SHP77 treated with DMSO at 0.1 percent for 48 hours (cell line): Measurements from ENCODE around the gene MACIR.

Experiments
- DNase-seq: peaks from one replicate; lab custom pipeline; 2025; lab: John Stamatoyannopoulos, UW

MACIR gene

DNA sequence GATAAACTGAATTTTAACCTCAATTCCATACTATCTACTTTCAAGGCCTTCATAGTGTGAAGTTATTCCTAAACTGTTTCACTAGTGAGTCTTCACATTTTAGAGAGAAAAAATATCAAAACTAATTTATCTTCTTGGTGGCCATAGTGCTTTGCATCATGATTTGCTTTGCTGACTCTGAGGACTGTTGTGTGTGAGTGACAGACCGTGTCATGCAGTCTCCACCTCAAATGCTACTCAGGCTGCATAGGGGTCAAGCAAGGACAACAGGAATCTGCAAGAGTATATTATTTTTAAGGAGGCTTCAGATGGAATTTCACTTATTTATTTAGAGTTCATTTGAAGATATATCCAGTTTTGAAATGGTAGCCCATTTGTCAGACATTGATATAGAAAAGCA is 34.5 kb downstream of the MACIR start:
- no peak for DNase-seq

DNA sequence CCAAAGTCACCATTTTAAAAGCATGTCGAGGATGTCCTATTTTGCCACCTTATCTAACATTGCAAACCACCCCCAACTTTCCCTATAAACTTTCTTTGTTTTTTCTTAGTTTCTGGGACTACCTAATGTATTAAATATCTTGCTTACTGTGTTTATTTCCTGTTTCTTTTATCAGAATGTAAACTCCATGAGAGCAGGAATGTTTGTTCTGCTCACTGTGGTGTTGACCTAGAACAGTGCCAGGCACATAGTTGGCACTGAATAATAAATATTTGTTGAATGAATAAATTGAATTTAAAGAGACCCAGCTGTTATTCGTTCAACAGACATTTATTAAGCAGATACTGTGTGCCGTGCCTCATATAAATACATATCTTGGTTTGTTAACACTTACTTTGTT is 35.2 kb downstream of the MACIR start:
- DNase-seq: no peak

DNA sequence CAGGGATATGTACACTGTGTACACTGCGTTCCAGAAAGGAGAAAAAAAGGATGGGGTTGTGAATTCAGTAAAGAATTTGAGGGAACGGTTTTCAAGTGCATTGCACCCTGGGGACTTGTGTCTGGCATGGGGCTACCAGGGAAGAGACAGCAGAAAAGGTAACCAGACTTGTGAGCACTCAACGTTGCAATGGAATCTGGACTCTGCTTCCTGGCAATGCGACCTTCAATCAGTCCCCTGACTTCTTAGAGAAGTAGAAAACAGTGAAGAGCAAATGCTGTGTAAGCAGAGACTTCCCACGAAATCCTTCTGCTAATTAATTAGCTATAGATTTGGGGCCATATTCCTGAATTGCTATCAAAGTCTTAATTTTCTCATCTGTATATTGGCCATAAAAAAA is 36.3 kb downstream of the MACIR start:
- DNase-seq: no peak

DNA sequence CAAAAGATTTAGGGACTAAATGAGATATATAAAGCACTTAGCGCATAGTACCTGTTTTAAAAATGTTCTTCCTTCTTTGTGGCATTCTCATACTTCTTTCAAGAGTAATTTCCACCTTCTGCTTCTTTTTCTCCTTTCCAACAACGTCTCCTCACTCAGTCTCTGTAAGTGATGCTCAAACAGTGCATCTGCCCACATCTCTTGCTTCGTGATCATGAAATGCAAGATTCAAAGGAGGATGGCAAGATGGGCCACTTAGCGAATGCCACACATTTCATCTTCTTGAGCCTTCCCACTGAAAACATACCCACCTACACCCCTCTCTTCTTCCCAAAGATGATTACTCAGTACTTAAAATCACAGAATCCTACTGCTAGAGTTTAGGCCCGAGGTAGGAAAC is 36.9 kb downstream of the MACIR start:
- no peak for DNase-seq

DNA sequence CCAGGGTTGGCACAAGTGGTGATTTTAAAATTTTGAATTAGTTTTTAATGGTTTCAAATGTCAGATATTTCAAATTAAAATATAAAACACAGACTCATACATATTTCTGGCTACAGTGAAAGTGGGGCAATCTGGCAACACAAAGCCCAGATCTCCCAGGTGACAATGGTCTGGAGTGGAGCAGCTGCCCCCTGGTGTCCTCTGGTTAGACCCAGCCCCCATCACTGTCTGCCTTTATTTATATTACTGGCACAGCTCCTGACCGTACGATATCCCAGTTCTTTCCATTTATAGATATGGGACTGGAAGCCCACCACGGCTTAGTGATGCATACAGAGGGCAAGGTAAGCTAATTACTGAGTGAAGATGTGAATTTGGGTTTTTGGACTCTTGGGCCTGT is 37.3 kb downstream of the MACIR start:
- no peak for DNase-seq

DNA sequence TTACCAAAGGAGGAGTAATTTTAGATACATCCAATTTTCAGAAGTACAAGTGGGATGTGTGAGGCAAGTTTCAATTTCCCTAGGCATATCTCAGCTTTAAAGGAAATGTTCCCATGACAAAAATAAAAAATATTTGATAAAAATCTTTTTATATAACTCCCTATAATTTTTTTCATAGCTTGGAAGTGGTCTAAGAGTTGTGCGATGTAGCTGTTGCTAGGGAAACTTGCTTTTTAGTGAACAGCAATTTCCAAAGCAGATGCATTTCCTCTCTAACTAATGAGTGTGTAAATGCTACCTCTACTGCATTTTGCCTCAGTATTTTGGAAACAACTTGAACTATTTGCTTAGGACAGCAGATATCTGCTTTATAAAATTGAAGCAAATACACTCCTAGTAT is 39.6 kb downstream of the MACIR start:
- DNase-seq: no peak

DNA sequence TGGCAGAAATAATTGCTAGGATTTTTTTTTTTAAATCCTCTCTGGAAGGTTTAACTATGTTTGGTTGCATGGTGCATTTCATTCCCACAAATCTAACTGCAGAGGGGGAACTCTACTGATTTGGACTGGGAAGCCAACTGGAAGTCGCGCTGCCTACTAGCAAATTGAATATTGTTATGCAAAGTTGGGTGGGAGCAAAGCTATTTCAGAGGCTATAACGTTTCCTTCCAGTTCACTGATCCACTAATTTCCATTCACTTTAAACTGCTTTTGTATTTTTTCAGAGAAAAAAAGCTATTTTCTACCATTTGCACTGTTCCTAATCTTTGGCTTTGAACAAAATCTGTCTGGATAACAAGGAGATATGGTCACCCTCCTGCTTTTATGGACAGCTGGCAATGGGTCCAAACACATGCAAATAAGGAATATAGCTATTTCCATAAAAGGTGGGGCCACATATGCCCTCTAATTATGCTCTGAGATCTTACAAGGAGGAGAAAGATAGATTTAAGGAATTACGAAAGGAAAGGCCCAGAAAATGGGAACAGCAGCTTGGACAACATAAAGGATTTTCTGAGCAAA is 40.1 kb downstream of the MACIR start:
- DNase-seq: no peak

DNA sequence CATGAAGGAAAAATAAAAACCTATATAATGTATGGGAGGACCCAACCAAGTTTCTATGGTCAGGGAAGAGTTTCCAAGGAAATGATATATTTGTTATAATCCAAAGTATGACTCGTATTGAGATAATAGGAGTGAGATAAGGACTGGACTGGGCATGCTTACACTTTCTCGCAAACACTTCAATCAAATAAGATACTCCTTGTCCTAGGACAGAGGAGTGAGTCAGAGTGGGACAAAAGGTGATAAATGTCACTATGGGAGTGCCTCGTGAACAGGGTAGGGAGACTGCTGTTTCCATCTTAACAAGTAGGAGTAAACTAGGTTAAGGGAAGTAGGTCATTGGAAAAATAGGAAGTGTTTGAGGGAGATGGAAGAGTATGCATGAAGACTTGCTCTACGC is 47.2 kb downstream of the MACIR start:
- no peak for DNase-seq

DNA sequence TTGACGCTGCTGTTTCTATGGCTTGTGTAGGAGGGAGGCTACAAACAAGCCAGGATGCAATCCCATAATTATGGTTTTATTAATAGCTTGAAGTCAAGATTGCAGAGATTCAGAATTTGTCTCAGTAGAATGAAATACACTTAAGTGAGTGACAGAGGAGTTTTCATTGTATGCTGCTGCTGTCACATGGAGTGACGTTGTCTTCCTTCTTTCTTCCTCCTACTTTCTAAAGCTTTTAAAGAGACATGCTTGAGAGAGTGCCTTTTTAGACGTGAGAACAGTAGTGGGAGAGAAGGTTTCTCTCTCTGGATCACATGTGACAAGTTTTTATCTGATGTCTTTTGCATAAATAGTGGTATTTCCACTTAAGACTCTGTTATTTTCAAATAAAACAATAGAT is 48.9 kb downstream of the MACIR start:
- DNase-seq: no peak

DNA sequence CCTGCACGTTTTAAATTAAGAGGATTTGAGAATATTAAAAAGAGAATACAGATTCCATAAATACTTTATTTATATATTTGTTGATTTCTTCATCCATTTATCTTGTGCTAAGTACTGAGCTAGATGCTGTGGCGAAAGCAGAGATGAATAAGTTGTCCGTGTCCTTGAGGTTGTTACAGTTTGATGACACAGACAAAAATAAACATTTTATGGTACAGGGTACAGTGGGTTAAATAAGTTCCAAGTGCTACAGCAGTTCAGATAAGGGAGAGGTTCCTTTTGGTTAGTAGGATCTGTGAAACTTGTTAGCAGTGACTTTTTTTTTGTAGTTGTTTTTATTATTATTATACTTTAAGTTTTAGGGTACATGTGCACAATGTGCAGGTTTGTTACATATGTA is 50.2 kb downstream of the MACIR start:
- DNase-seq: no peak

DNA sequence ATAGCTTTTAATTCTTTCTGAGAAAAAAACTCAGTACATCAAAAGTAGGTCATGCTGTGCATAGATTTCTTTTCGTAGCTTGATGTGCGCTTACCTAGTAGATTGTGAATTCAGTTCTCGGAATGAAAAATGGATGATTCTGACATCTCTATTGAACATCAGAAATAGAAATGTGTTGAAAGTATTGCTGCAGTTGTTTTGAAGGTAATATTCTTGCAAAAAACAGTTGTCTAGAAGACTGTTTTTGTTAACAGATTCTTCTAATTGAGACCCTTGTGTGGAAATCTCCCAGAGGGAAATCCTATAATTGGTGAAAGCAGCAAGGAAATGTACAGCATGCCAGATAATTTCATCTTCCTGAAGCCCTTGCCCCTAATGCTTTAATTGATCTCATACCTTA is 54.5 kb downstream of the MACIR start:
- DNase-seq: no peak

DNA sequence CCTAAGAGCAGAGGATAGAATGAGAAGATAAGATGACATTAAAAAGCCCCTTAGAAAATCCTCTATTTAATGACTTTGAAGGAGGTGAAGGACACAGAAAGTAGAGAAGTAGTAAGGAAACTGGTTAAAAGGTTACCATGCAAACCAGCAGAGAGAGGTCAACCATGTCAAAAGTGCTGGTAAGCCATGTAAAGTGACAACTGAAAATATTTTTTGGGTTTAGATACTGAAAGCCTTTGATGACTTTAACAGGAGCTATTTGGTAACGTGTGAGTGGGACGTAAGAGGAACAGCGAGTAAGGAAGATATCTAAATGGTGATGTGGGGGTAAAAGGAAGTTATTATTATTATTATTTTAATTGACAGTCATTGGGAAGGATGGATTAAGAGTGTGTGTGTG is 56.9 kb downstream of the MACIR start:
- no peak for DNase-seq

DNA sequence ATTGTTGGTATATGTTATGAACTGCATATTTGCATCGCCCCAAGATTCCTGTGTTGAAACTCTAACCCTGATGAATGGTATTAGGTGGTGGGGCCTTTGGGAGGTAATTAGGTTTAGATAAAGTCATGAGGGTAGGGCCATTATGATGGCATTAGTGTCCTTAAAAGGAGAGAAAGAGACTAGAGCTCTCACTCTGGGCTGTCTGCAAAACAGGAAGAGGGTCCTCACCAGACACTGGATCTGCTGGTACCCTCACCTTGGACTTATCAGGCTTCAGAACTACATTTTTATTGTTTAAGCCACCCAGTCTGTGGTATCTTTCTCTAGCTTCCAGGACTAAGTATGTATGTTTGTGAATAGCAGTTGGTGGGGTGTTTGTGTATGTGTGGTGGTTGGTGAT is 68.9 kb downstream of the MACIR start:
- no peak for DNase-seq

DNA sequence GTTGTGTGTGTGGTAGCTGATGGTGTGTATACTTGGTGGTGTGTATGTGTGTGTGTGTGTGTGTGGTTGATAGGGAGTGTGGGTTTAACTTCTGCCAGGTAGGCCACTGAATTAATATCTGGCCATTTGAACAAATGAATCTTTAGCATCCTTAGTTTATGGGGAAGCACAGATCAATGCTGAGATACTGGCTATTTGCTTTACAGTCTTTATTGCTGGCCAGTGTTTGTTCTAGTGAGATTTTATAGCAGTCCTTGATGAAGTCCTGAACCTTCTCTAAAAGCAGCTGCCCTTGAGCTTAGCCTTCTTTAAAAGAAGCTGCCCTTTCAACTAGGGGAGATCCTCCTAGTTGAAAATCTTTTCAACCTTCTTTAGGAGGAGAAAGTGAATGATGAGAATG is 69.3 kb downstream of the MACIR start:
- no peak for DNase-seq
